B cell (primary cell): Measurements from ENCODE around the gene WDR12.

ENCODE experiments used
- EZH2 ChIP-seq: IDR thresholded peaks from 2 replicates; pipeline ENCODE4 v1.6.1; 2012; ENCODE audit warnings: borderline replicate concordance, low read depth, mild to moderate bottlenecking, moderate library complexity, low read length; ENCODE audit not compliant: insufficient read depth, poor library complexity, severe bottlenecking
- TF ChIP-seq, protein P1 (sequence below): fragments of 200-600 bp; IDR thresholded peaks from one replicate; pipeline ENCODE4 v1.8.0; 2022; ENCODE audit warnings: antibody characterized with exemption, mild to moderate bottlenecking

DNA sequence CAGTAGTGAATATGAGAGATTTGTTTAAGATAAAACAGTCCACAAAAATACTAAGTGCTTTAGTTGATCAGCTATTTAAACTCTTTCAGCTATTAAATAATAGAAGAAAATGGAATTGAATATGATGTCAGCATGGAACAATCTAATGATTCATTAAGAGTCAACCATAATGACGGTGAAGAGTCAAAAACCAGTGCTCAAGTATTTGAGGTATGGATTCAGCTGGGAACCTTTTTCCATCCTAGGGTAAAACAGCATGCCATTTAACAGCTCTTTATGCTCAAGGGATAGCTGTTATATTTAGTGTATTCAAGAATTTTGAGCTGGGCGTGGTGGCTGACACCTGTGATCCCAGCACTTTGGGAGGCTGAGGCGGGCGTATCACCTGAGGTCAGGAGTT is 30.3 kb upstream of the WDR12 start:
- TF ChIP-seq, protein P1, sequence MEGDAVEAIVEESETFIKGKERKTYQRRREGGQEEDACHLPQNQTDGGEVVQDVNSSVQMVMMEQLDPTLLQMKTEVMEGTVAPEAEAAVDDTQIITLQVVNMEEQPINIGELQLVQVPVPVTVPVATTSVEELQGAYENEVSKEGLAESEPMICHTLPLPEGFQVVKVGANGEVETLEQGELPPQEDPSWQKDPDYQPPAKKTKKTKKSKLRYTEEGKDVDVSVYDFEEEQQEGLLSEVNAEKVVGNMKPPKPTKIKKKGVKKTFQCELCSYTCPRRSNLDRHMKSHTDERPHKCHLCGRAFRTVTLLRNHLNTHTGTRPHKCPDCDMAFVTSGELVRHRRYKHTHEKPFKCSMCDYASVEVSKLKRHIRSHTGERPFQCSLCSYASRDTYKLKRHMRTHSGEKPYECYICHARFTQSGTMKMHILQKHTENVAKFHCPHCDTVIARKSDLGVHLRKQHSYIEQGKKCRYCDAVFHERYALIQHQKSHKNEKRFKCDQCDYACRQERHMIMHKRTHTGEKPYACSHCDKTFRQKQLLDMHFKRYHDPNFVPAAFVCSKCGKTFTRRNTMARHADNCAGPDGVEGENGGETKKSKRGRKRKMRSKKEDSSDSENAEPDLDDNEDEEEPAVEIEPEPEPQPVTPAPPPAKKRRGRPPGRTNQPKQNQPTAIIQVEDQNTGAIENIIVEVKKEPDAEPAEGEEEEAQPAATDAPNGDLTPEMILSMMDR: no peak
- TF ChIP-seq EZH2: no peak
